Measurements from ENCODE around the gene SORBS1.

Gene SORBS1

DNA sequence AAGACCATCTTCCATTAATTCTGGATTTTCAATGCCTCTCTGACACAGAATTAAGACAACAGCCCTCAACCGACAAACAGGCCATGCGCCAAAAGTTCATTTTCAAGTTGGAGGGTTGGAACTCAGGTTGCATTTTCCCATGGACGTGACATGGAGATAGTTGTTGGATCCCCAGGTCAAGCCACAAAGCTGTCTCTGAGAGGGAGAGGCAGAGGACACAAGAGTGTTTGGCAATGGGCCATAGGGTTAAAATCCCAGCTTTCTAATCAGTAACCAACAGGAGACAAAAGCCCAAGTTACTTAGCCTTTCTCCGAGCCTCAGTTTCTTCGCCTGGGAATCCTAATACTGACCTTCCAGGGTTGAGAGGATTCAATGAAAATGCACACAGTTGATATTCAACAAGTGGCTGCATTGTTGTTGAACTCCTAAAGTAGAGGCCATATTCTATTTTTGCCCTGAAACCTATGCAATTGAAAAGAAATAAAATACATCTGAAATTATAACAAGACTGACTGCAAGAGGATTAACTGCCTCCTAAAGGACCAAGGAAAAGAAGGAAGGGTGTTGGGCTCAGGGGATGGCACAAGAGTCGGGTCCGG lies 44.3 kb downstream of the SORBS1 start:
- TF ChIP-seq, protein P1, sequence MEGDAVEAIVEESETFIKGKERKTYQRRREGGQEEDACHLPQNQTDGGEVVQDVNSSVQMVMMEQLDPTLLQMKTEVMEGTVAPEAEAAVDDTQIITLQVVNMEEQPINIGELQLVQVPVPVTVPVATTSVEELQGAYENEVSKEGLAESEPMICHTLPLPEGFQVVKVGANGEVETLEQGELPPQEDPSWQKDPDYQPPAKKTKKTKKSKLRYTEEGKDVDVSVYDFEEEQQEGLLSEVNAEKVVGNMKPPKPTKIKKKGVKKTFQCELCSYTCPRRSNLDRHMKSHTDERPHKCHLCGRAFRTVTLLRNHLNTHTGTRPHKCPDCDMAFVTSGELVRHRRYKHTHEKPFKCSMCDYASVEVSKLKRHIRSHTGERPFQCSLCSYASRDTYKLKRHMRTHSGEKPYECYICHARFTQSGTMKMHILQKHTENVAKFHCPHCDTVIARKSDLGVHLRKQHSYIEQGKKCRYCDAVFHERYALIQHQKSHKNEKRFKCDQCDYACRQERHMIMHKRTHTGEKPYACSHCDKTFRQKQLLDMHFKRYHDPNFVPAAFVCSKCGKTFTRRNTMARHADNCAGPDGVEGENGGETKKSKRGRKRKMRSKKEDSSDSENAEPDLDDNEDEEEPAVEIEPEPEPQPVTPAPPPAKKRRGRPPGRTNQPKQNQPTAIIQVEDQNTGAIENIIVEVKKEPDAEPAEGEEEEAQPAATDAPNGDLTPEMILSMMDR (IDR thresholded peaks at IDR 0.05; ENCODE audit: extremely low read depth, insufficient read depth, missing control alignments), result no peak
- DNase-seq (ENCODE audit: low spot score), result no peak
- in situ Hi-C loops (cut with MboI; ENCODE audit: low pct_unique_long_range_greater_than_20kb, low sequenced_read_pairs, unreplicated experiment), result no loop called here

DNA sequence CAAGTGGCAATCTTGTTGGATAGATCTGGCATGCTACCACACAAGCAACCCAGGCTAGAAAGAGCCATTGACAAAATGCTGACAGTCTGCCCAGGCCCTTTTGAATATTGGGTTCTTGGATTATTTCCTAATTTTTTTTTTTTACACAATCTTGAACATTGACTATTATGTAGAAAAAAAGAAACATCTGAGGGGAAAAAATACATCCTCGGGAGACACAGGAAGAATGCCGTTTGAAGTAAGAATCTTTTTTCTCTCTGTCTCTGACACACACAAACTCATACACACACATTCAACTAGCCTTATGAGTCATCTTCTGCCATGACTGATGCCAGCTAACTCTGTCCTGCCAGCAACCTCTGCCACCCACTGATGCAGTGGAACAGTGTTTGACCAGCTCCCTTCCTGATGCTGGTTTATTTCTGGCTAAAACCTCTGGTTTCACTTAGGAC lies 47.2 kb downstream of the SORBS1 start:
- in situ Hi-C loops (cut with MboI; ENCODE audit: low pct_unique_long_range_greater_than_20kb, low sequenced_read_pairs, unreplicated experiment), result no loop called here
- TF ChIP-seq, protein P1 (IDR thresholded peaks at IDR 0.05; ENCODE audit: extremely low read depth, insufficient read depth, missing control alignments), result no peak
- DNase-seq (ENCODE audit: low spot score), result no peak

GRCh38 chr10:95513008-95513589 lies 48.1 kb downstream of the SORBS1 start:
- DNase-seq (ENCODE audit: low spot score), result no peak

GRCh38 chr10:95511314-95511713 lies 49.9 kb downstream of the SORBS1 start:
- DNase-seq (ENCODE audit: low spot score), result no peak
- in situ Hi-C loops (cut with MboI; ENCODE audit: low pct_unique_long_range_greater_than_20kb, low sequenced_read_pairs, unreplicated experiment), result no loop called here
- TF ChIP-seq, protein P1 (IDR thresholded peaks at IDR 0.05; ENCODE audit: extremely low read depth, insufficient read depth, missing control alignments), result no peak

More at GRCh38 chr10:95513008-95513589, 48.1 kb downstream of the SORBS1 start:
- TF ChIP-seq, protein P1 (IDR thresholded peaks at IDR 0.05; ENCODE audit: extremely low read depth, insufficient read depth, missing control alignments), result no peak
- in situ Hi-C loops (cut with MboI; ENCODE audit: low pct_unique_long_range_greater_than_20kb, low sequenced_read_pairs, unreplicated experiment), result no loop called here

- TF ChIP-seq, protein P1 (IDR thresholded peaks at IDR 0.05; ENCODE audit: extremely low read depth, insufficient read depth, missing control alignments), result no peak
- in situ Hi-C loops (cut with MboI; ENCODE audit: low pct_unique_long_range_greater_than_20kb, low sequenced_read_pairs, unreplicated experiment), result no loop called here
- DNase-seq (ENCODE audit: low spot score), result no peak
These were observed 51.9 kb downstream of the SORBS1 start for GRCh38 chr10:95509251-95509650.

- TF ChIP-seq, protein P1 (IDR thresholded peaks at IDR 0.05; ENCODE audit: extremely low read depth, insufficient read depth, missing control alignments), result no peak
- in situ Hi-C loops (cut with MboI; ENCODE audit: low pct_unique_long_range_greater_than_20kb, low sequenced_read_pairs, unreplicated experiment), result no loop called here
- no peak for DNase-seq (ENCODE audit: low spot score)
These were observed 52.4 kb downstream of the SORBS1 start for GRCh38 chr10:95508730-95509129.

Data from GM13977 (cell line).